Gastrocnemius medialis (tissue), 4 donors: Measurements from ENCODE around the gene USP27X.

ENCODE experiments used
- POLR2A ChIP-seq, 2 donors: fragments of 450-650 bp; IDR thresholded peaks; one replicate each; pipeline ENCODE4 v1.6.1; 2017; ENCODE audit warnings: antibody characterized with exemption in 2 of 2, mild to moderate bottlenecking in 2 of 2, moderate library complexity in 2 of 2
- TF ChIP-seq, protein P1 (sequence below), 5 experiments: fragments of 450-650 bp in 3 of 5; fragments of 200-600 bp in 2 of 5; sonication (generic) in 2 of 5; IDR thresholded peaks in 4 of 5; conservative IDR thresholded peaks in 1 of 5; 1 replicate in 4 of 5; 2 replicates in 1 of 5; pipeline ENCODE4 v1.5.1; 2016 to 2019; ENCODE audit warnings: antibody characterized with exemption in 5 of 5, mild to moderate bottlenecking in 3 of 5, moderate library complexity in 3 of 5

- TF ChIP-seq, protein P1, sequence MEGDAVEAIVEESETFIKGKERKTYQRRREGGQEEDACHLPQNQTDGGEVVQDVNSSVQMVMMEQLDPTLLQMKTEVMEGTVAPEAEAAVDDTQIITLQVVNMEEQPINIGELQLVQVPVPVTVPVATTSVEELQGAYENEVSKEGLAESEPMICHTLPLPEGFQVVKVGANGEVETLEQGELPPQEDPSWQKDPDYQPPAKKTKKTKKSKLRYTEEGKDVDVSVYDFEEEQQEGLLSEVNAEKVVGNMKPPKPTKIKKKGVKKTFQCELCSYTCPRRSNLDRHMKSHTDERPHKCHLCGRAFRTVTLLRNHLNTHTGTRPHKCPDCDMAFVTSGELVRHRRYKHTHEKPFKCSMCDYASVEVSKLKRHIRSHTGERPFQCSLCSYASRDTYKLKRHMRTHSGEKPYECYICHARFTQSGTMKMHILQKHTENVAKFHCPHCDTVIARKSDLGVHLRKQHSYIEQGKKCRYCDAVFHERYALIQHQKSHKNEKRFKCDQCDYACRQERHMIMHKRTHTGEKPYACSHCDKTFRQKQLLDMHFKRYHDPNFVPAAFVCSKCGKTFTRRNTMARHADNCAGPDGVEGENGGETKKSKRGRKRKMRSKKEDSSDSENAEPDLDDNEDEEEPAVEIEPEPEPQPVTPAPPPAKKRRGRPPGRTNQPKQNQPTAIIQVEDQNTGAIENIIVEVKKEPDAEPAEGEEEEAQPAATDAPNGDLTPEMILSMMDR (IDR thresholded peaks at IDR 0.05 in 4 of 5, conservative IDR thresholded peaks at IDR 0.05 in 1 of 5) = no peak
- TF ChIP-seq POLR2A (IDR thresholded peaks at IDR 0.05) = no peak
These were observed 19.8 kb upstream of the USP27X start for GRCh38 chrX:49859491-49859890.
